Esophagus squamous epithelium (tissue), 5 donors: ENCODE measurements around the gene CASP5. TPM values are rescaled to one million over a fixed set of nuclear protein-coding genes. Genes with fewer than 3 reads are reported as not detected.

Experiments
- DNase-seq: peaks from one replicate; lab custom pipeline; 2025; lab: John Stamatoyannopoulos, UW
- H3K27ac ChIP-seq, 4 donors: fragments of 200-600 bp; sonication (generic); one replicate each; pipeline ENCODE4 v1.5.1; 2016 to 2019; ENCODE audit warnings: mild to moderate bottlenecking in 1 of 4
- H3K27me3 ChIP-seq, 4 donors: fragments of 200-600 bp; sonication (generic); 1 replicate in 3 of 4; 2 replicates in 1 of 4; pipeline versions ENCODE4 v1.5.1 to v1.6.0; 2017 to 2021; ENCODE audit warnings: antibody characterized with exemption in 1 of 4
- H3K36me3 ChIP-seq, 3 donors: fragments of 200-600 bp; sonication (generic); one replicate each; pipeline ENCODE4 v1.5.1; 2016 to 2019
- H3K4me1 ChIP-seq, 3 donors: fragments of 200-600 bp; sonication (generic); one replicate each; pipeline ENCODE4 v1.5.1; 2017 to 2019
- H3K4me3 ChIP-seq, 4 donors: fragments of 200-600 bp; sonication (generic); 1 replicate in 3 of 4; 2 replicates in 1 of 4; pipeline ENCODE4 v1.5.1; 2016 to 2019; ENCODE audit warnings: mild to moderate bottlenecking in 2 of 4, moderate library complexity in 1 of 4
- H3K9me3 ChIP-seq, 3 donors: fragments of 200-600 bp; sonication (generic); one replicate each; pipeline ENCODE4 v1.5.1; 2016 to 2019
- POLR2A ChIP-seq, 4 donors: fragments of 450-650 bp; IDR thresholded peaks; one replicate each; pipeline ENCODE4 v1.6.1; 2017; ENCODE audit warnings: antibody characterized with exemption in 4 of 4, mild to moderate bottlenecking in 4 of 4, moderate library complexity in 3 of 4
- WGBS, 2 donors: methylation state at CpG; one replicate each; pipeline ENCODE4 v1.1.5; 2018; 5-methylcytosine and 5-hydroxymethylcytosine counted together
- intact Hi-C: fragments of 100-400 bp; cut with DNase I; formaldehyde crosslinking; loops from one replicate; pipeline ENCODE4 v1.15.0; 2022
- total RNA-seq, 4 donors: library from RNA; depleted of rRNA; stranded (reverse); fragments of >200 nt; gene quantifications; one replicate each; pipeline ENCODE4 v1.1.0, GENCODE V29; 2016
- TF ChIP-seq, protein P1 (sequence below), 6 experiments: fragments of 450-650 bp in 4 of 6; fragments of 200-600 bp in 2 of 6; sonication (generic) in 2 of 6; IDR thresholded peaks; one replicate each; pipeline ENCODE4 v1.5.1; 2016 to 2019; ENCODE audit warnings: antibody characterized with exemption in 6 of 6, mild to moderate bottlenecking in 4 of 6, moderate library complexity in 4 of 6
- donor health status: DM: yes; HTN: yes; CAD: no.

Gene CASP5
- total RNA-seq, 4 donors from 2014 or later = 0.48 TPM; not detected in 3

DNA sequence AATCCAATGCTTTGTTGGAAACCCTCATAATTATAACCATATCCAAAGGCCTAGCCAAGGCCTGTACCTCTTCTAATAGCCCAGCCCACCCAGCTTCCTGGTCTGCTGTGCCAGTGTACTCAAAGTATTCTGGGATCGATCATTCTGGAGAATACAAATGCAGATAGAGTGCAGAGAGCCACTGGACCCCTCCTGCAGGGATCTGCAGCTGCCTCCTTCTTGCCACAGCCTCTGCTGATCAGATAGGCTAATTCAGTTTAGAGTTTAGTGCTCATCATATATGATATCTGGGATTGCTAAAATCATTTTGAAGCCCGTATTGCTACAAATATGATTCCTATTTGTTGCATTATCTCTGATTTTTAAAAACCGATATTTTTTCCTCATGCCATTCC is 17.5 kb downstream of the CASP5 start:
- H3K4me1 ChIP-seq = no peaks in the 10 kb centered on the region
- DNase-seq = no peak
- no peaks in the 10 kb centered on the region for H3K36me3 ChIP-seq
- no peak for TF ChIP-seq POLR2A (IDR thresholded peaks at IDR 0.05)
- TF ChIP-seq, protein P1, sequence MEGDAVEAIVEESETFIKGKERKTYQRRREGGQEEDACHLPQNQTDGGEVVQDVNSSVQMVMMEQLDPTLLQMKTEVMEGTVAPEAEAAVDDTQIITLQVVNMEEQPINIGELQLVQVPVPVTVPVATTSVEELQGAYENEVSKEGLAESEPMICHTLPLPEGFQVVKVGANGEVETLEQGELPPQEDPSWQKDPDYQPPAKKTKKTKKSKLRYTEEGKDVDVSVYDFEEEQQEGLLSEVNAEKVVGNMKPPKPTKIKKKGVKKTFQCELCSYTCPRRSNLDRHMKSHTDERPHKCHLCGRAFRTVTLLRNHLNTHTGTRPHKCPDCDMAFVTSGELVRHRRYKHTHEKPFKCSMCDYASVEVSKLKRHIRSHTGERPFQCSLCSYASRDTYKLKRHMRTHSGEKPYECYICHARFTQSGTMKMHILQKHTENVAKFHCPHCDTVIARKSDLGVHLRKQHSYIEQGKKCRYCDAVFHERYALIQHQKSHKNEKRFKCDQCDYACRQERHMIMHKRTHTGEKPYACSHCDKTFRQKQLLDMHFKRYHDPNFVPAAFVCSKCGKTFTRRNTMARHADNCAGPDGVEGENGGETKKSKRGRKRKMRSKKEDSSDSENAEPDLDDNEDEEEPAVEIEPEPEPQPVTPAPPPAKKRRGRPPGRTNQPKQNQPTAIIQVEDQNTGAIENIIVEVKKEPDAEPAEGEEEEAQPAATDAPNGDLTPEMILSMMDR (IDR thresholded peaks at IDR 0.05) = no peak
- no peak overlapping the region for H3K4me3 ChIP-seq
- H3K27ac ChIP-seq = no peak overlapping the region
- 85 to 94% methylated on average over 3 of the region's 3 CpGs for WGBS, 2 donors
- intact Hi-C loops = no loop called here
- H3K9me3 ChIP-seq = no peaks in the 10 kb centered on the region
- H3K27me3 ChIP-seq = no peaks in the 10 kb centered on the region

DNA sequence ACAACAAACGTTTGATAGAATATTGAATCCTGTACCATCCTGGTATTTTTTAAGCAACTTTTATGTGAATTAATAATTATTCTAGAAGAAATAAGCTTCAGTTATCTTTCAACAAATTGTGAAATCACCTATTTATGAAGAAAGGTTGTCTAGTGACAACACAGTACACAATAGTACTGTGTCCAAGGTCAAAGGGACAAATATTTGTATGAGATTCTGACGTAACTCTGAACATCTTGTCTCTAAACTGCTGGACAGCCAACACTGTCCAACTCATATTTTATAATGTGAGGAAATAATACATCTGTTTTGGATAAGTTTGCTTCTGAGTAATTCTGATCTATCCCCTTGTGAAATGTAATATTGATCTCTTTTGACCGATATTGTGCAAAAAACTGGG is 18.9 kb downstream of the CASP5 start:
- no peak overlapping the region for H3K27ac ChIP-seq
- intact Hi-C loops = no loop called here

DNA sequence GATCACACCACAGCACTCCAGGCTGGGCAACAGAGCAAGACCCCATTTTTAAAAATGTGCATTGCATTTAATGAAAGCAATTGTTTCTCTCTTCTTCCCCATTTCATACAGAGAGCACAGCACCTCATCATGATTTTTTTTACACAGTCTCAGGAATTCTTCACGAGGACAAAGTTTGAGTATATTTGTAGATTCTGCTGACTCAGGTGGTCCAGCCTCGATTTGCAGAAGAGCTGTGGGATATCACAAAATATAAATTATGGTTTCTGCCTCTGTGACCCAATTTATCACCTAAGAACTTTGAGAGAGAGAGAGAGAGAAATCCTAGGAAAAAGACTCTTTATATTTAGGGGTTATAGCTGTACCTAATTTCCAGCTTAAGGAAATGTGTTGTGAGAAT is 19.8 kb downstream of the CASP5 start:
- DNase-seq = no peak
- H3K9me3 ChIP-seq = no peaks in the 10 kb centered on the region
- H3K27me3 ChIP-seq = no peaks in the 10 kb centered on the region
- no peak for TF ChIP-seq POLR2A (IDR thresholded peaks at IDR 0.05)
- TF ChIP-seq, protein P1 (IDR thresholded peaks at IDR 0.05) = no peak
- H3K36me3 ChIP-seq = no peaks in the 10 kb centered on the region
- no peak overlapping the region for H3K4me3 ChIP-seq
- intact Hi-C loops = no loop called here
- 60 to 69% methylated on average over 2 of the region's 2 CpGs for WGBS, 2 donors
- H3K27ac ChIP-seq = no peak overlapping the region
- no peaks in the 10 kb centered on the region for H3K4me1 ChIP-seq

More for the DNA sequence above, 18.9 kb downstream of the CASP5 start:
- DNase-seq = no peak
- TF ChIP-seq POLR2A (IDR thresholded peaks at IDR 0.05) = no peak
- TF ChIP-seq, protein P1 (IDR thresholded peaks at IDR 0.05) = no peak
- H3K4me3 ChIP-seq = no peak overlapping the region
- no peaks in the 10 kb centered on the region for H3K9me3 ChIP-seq
- no peaks in the 10 kb centered on the region for H3K36me3 ChIP-seq
- no peaks in the 10 kb centered on the region for H3K4me1 ChIP-seq
- H3K27me3 ChIP-seq = no peaks in the 10 kb centered on the region
- WGBS, 2 donors = 58 to 82% methylated on average over 3 of the region's 3 CpGs

DNA sequence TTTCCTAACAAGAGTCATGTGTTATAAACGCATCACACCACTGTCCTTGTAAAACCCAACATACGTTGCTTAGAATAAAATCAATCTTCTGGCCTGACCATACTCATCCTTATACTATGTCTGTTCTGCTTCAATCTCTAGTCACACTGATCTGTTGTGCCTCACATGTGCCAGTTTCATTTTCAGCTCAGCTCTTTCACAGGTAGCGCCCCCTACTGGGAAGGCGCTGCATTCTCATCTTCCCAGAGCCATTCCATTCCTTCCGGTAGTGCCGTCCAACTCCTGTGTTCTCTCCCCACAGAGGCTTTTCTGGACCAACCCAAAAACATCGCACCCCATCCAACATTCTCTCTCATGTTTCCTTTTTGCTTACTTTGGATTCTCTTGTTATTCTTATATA is 22.2 kb downstream of the CASP5 start:
- Histone ChIP-seq H3K27me3 (no peaks in the 10 kb centered on the region), H3K4me1 (no peaks in the 10 kb centered on the region), H3K36me3 (no peaks in the 10 kb centered on the region), H3K9me3 (no peaks in the 10 kb centered on the region), H3K27ac (no peak overlapping the region), H3K4me3 (no peak overlapping the region)
- intact Hi-C loops = no loop called here
- WGBS, 2 donors = 74 to 79% methylated on average over 7 of the region's 7 CpGs
- DNase-seq = no peak
- no peak for TF ChIP-seq POLR2A (IDR thresholded peaks at IDR 0.05)
- TF ChIP-seq, protein P1 (IDR thresholded peaks at IDR 0.05) = peak; percentile 33 to 67 (median 46)

DNA sequence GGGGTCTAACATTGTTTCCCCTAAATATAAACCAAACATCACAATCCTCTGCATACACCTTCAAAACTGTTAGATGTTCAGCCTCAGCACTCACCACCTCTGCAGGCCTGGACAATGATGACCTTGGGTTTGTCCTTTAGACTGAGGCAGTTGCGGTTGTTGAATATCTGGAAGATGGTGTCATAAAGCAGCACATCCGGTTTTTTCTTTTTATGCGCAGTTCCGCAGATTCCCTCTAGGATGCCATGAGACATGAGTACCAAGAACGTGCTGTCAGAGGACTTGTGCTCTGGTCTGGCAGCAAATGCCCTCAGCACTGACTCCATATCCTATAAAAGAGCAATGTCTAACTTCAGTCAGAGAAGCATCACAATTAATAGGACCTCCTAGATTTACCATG is 22.8 kb downstream of the CASP5 start:
- intact Hi-C loops = no loop called here
- Histone ChIP-seq H3K27me3 (no peaks in the 10 kb centered on the region), H3K27ac (no peak overlapping the region), H3K4me1 (no peaks in the 10 kb centered on the region), H3K36me3 (no peaks in the 10 kb centered on the region), H3K9me3 (no peaks in the 10 kb centered on the region), H3K4me3 (no peak overlapping the region)
- 87 to 88% methylated on average over 5 of the region's 5 CpGs for WGBS, 2 donors
- DNase-seq = no peak
- TF ChIP-seq, protein P1 (IDR thresholded peaks at IDR 0.05) = peak in 1 of 6 experiments; percentile 7
- TF ChIP-seq POLR2A (IDR thresholded peaks at IDR 0.05) = no peak
